Liver (tissue), 9 donors: ENCODE results near the gene CRYBA2. TPM values are rescaled to one million over a fixed set of nuclear protein-coding genes. Genes with fewer than 3 reads are reported as not detected.

ENCODE experiments used
- DNase-seq: peaks from one replicate; pipeline ENCODE4 v3.0.0-alpha.2; 2017; ENCODE audit warnings: low spot score
- H3K27ac ChIP-seq, 2 donors: one replicate each; pipeline ENCODE4 v1.7.0; 2013; ENCODE audit warnings: inconsistent platforms in 2 of 2, low read length in 2 of 2, control low read depth in 1 of 2, low read depth in 1 of 2, mild to moderate bottlenecking in 1 of 2
- H3K27me3 ChIP-seq, 4 donors: one replicate each; pipeline versions ENCODE4 v1.6.1 to v1.7.0; 2013; ENCODE audit warnings: low read length in 3 of 4, inconsistent platforms in 1 of 4, mild to moderate bottlenecking in 1 of 4, moderate library complexity in 1 of 4; ENCODE audit not compliant: control insufficient read depth in 4 of 4, insufficient read depth in 4 of 4
- H3K36me3 ChIP-seq, 4 donors: one replicate each; pipeline versions ENCODE4 v1.6.1 to v1.7.0; 2013; ENCODE audit warnings: low read length in 3 of 4, mild to moderate bottlenecking in 3 of 4, low read depth in 1 of 4, moderate library complexity in 1 of 4; ENCODE audit not compliant: control insufficient read depth in 4 of 4, insufficient read depth in 3 of 4
- H3K4me1 ChIP-seq, 4 donors: one replicate each; pipeline versions ENCODE4 v1.6.1 to v1.7.0; 2013; ENCODE audit warnings: low read length in 3 of 4, mild to moderate bottlenecking in 3 of 4, moderate library complexity in 1 of 4; ENCODE audit not compliant: control insufficient read depth in 4 of 4, insufficient read depth in 4 of 4
- H3K4me3 ChIP-seq, 3 donors: one replicate each; pipeline versions ENCODE4 v1.6.1 to v1.7.0; 2013; ENCODE audit warnings: low read length in 3 of 3, control low read depth in 1 of 3, low read depth in 1 of 3, mild to moderate bottlenecking in 1 of 3
- H3K9ac ChIP-seq, 2 donors: one replicate each; pipeline ENCODE4 v1.7.0; 2013; ENCODE audit warnings: low read length in 2 of 2, mild to moderate bottlenecking in 2 of 2, moderate library complexity in 2 of 2, control low read depth in 1 of 2, low read depth in 1 of 2
- H3K9me3 ChIP-seq, 4 donors: one replicate each; pipeline versions ENCODE4 v1.6.1 to v1.7.0; 2013; ENCODE audit warnings: low read length in 3 of 4; ENCODE audit not compliant: control insufficient read depth in 4 of 4
- EGR1 ChIP-seq, 2 donors: IDR thresholded peaks; 2 replicates each; pipeline ENCODE4 v1.6.1; 2016 to 2018; ENCODE audit warnings: antibody characterized with exemption in 2 of 2, low read depth in 2 of 2
- FOXA1 ChIP-seq: IDR thresholded peaks from 2 replicates; pipeline ENCODE4 v1.6.1; 2016; ENCODE audit warnings: antibody characterized with exemption
- FOXA2 ChIP-seq: IDR thresholded peaks from 2 replicates; pipeline ENCODE4 v1.6.1; 2016; ENCODE audit warnings: antibody characterized with exemption
- GABPA ChIP-seq, 2 donors: IDR thresholded peaks in 1 of 2; conservative IDR thresholded peaks in 1 of 2; 2 replicates each; pipeline ENCODE4 v1.6.1; 2016; ENCODE audit warnings: antibody characterized with exemption in 2 of 2, mild to moderate bottlenecking in 1 of 2, moderate library complexity in 1 of 2
- HNF4A ChIP-seq, 2 donors: conservative IDR thresholded peaks; 2 replicates each; pipeline ENCODE4 v1.6.1; 2016; ENCODE audit warnings: antibody characterized with exemption in 2 of 2, mild to moderate bottlenecking in 2 of 2
- HNF4G ChIP-seq: IDR thresholded peaks from 2 replicates; pipeline ENCODE4 v1.6.1; 2016; ENCODE audit warnings: antibody characterized with exemption
- JUND ChIP-seq, 2 donors: IDR thresholded peaks; 2 replicates each; pipeline ENCODE4 v1.6.1; 2016; ENCODE audit warnings: antibody characterized with exemption in 2 of 2
- NR2F2 ChIP-seq: IDR thresholded peaks from 2 replicates; pipeline ENCODE4 v1.6.1; 2016; ENCODE audit warnings: antibody characterized with exemption
- RAD21 ChIP-seq, 2 donors: IDR thresholded peaks; 2 replicates each; pipeline ENCODE4 v1.6.1; 2016; ENCODE audit warnings: antibody characterized with exemption in 2 of 2, mild to moderate bottlenecking in 2 of 2
- RXRA ChIP-seq, 2 donors: IDR thresholded peaks; 2 replicates each; pipeline ENCODE4 v1.6.1; 2017 to 2018; ENCODE audit warnings: antibody characterized with exemption in 2 of 2, mild to moderate bottlenecking in 1 of 2
- SP1 ChIP-seq: IDR thresholded peaks from 2 replicates; pipeline ENCODE4 v1.6.1; 2018; ENCODE audit warnings: antibody characterized with exemption, mild to moderate bottlenecking
- TAF1 ChIP-seq: conservative IDR thresholded peaks from 2 replicates; pipeline ENCODE4 v1.6.1; 2016; ENCODE audit warnings: antibody characterized with exemption, mild to moderate bottlenecking
- YY1 ChIP-seq: IDR thresholded peaks from 2 replicates; pipeline ENCODE4 v1.6.1; 2016; ENCODE audit warnings: antibody characterized with exemption, mild to moderate bottlenecking
- WGBS: extraction: QIAGEN DNeasy Blood & Tissue Kit; methylation state at CpG from one replicate; pipeline ENCODE4 v1.1.7; 2013; 5-methylcytosine and 5-hydroxymethylcytosine counted together
- polyA plus RNA-seq, 2 donors: library from polyadenylated mRNA; stranded (reverse) in 1 of 2; unstranded in 1 of 2; fragments of 200-250 nt in 1 of 2; fragments of >200 nt in 1 of 2; fragmentation: Nextera tagmentation in 1 of 2; extraction: Ambion mirVana in 1 of 2; gene quantifications; one replicate each; pipeline versions ENCODE4 v1.2.1 to v1.2.3, GENCODE V29; 2013 to 2015
- total RNA-seq, 2 donors: library from RNA; depleted of rRNA; stranded (reverse); fragments of >200 nt; gene quantifications; one replicate each; pipeline ENCODE4 v1.2.3, GENCODE V29; 2014
- TF ChIP-seq, protein P1 (sequence below): fragments of 150-350 bp; IDR thresholded peaks from 2 replicates; pipeline ENCODE4 v1.5.1; 2017; ENCODE audit warnings: improper control_type of control experiment, low read depth, low read length; ENCODE audit not compliant: missing input control
- TF ChIP-seq, protein P2 (sequence below): IDR thresholded peaks from 2 replicates; pipeline ENCODE4 v1.6.1; 2016; ENCODE audit warnings: antibody characterized with exemption
- TF ChIP-seq, protein P3 (sequence below): IDR thresholded peaks from 2 replicates; pipeline ENCODE4 v1.6.1; 2016; ENCODE audit warnings: antibody characterized with exemption
- TF ChIP-seq, protein P4 (sequence below): IDR thresholded peaks from 2 replicates; pipeline ENCODE4 v1.6.1; 2016; ENCODE audit warnings: antibody characterized with exemption, mild to moderate bottlenecking
- TF ChIP-seq, protein P5 (sequence below): IDR thresholded peaks from 2 replicates; pipeline ENCODE4 v1.6.1; 2016; ENCODE audit warnings: antibody characterized with exemption
- donor health status: healthy.
- donor health status: healthy.
- donor health status: healthy.
- donor health status: healthy.
- donor health status: healthy.

Gene CRYBA2
- total and polyA plus RNA-seq, 4 donors: not detected

DNA sequence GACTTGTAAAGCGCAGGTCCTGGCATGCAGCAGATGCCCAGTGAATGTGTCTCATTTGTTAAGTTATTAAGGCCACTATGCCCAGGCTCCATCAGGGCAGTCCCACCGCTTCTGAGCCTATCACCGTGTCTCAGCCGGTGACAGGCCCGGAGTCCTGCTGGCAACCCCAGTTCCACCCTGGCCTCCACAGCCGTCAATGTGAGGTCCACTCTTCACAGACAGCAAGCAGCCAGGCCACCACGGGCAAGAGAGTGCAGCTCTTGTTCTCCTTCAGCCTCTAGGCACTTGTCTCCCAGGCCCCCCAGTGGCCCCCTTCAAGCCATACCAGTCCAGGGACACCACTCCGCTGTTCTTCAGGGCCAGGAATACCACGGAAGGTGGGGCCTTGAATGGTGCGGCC, 25.5 kb upstream of the CRYBA2 start:
- H3K4me3 ChIP-seq: no peak overlapping the region
- DNase-seq: no peak
- H3K9me3 ChIP-seq: no peaks in the 10 kb centered on the region
- H3K27ac ChIP-seq: no peak overlapping the region
- no peaks in the 10 kb centered on the region for H3K4me1 ChIP-seq
- H3K36me3 ChIP-seq: no peaks in the 10 kb centered on the region
- H3K27me3 ChIP-seq: no peaks in the 10 kb centered on the region
- WGBS: 87% methylated on average over 10 of the region's 10 CpGs
- TF ChIP-seq, protein P1, sequence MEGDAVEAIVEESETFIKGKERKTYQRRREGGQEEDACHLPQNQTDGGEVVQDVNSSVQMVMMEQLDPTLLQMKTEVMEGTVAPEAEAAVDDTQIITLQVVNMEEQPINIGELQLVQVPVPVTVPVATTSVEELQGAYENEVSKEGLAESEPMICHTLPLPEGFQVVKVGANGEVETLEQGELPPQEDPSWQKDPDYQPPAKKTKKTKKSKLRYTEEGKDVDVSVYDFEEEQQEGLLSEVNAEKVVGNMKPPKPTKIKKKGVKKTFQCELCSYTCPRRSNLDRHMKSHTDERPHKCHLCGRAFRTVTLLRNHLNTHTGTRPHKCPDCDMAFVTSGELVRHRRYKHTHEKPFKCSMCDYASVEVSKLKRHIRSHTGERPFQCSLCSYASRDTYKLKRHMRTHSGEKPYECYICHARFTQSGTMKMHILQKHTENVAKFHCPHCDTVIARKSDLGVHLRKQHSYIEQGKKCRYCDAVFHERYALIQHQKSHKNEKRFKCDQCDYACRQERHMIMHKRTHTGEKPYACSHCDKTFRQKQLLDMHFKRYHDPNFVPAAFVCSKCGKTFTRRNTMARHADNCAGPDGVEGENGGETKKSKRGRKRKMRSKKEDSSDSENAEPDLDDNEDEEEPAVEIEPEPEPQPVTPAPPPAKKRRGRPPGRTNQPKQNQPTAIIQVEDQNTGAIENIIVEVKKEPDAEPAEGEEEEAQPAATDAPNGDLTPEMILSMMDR: no peak
- TF ChIP-seq FOXA1 (no peak), YY1 (no peak), RAD21 (IDR thresholded peaks at IDR 0.05) (no peak), HNF4G (no peak), JUND (IDR thresholded peaks at IDR 0.05) (no peak), SP1 (no peak), GABPA (IDR thresholded peaks at IDR 0.05 in 1 of 2, conservative IDR thresholded peaks at IDR 0.05 in 1 of 2) (no peak), NR2F2 (no peak), TAF1 (no peak), FOXA2 (no peak), RXRA (IDR thresholded peaks at IDR 0.05) (no peak), HNF4A (conservative IDR thresholded peaks at IDR 0.05) (no peak), EGR1 (IDR thresholded peaks at IDR 0.05; ENCODE audit: low read depth in 2 of 2) (no peak)
- TF ChIP-seq, protein P2, sequence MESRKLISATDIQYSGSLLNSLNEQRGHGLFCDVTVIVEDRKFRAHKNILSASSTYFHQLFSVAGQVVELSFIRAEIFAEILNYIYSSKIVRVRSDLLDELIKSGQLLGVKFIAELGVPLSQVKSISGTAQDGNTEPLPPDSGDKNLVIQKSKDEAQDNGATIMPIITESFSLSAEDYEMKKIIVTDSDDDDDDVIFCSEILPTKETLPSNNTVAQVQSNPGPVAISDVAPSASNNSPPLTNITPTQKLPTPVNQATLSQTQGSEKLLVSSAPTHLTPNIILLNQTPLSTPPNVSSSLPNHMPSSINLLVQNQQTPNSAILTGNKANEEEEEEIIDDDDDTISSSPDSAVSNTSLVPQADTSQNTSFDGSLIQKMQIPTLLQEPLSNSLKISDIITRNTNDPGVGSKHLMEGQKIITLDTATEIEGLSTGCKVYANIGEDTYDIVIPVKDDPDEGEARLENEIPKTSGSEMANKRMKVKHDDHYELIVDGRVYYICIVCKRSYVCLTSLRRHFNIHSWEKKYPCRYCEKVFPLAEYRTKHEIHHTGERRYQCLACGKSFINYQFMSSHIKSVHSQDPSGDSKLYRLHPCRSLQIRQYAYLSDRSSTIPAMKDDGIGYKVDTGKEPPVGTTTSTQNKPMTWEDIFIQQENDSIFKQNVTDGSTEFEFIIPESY: no peak
- TF ChIP-seq, protein P3, sequence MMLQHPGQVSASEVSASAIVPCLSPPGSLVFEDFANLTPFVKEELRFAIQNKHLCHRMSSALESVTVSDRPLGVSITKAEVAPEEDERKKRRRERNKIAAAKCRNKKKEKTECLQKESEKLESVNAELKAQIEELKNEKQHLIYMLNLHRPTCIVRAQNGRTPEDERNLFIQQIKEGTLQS: no peak
- TF ChIP-seq, protein P4, sequence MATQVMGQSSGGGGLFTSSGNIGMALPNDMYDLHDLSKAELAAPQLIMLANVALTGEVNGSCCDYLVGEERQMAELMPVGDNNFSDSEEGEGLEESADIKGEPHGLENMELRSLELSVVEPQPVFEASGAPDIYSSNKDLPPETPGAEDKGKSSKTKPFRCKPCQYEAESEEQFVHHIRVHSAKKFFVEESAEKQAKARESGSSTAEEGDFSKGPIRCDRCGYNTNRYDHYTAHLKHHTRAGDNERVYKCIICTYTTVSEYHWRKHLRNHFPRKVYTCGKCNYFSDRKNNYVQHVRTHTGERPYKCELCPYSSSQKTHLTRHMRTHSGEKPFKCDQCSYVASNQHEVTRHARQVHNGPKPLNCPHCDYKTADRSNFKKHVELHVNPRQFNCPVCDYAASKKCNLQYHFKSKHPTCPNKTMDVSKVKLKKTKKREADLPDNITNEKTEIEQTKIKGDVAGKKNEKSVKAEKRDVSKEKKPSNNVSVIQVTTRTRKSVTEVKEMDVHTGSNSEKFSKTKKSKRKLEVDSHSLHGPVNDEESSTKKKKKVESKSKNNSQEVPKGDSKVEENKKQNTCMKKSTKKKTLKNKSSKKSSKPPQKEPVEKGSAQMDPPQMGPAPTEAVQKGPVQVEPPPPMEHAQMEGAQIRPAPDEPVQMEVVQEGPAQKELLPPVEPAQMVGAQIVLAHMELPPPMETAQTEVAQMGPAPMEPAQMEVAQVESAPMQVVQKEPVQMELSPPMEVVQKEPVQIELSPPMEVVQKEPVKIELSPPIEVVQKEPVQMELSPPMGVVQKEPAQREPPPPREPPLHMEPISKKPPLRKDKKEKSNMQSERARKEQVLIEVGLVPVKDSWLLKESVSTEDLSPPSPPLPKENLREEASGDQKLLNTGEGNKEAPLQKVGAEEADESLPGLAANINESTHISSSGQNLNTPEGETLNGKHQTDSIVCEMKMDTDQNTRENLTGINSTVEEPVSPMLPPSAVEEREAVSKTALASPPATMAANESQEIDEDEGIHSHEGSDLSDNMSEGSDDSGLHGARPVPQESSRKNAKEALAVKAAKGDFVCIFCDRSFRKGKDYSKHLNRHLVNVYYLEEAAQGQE: no peak
- TF ChIP-seq, protein P5, sequence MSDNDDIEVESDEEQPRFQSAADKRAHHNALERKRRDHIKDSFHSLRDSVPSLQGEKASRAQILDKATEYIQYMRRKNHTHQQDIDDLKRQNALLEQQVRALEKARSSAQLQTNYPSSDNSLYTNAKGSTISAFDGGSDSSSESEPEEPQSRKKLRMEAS: no peak
- H3K9ac ChIP-seq: no peak overlapping the region

DNA sequence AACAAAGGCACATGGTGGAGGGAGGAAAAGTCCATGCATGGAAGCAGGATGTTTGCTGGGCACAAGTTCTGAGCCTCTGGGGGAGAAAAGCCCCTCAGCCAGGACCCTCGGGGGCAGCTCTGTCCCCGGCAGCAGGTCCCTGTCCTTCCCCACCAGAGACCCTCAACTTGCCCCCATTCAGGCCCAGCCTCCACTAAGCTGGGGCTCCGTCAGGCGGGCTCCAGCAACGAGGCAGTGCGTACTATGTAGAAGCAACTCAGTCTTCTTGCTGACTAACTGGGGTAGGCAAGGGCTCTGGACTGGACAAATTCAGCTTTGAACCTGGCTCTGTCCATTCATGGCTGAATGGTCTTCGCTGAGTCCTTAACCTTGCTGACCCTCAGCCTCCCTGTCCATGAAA, 25.1 kb upstream of the CRYBA2 start:
- Histone ChIP-seq H3K9ac (no peak overlapping the region), H3K27ac (no peak overlapping the region), H3K36me3 (no peaks in the 10 kb centered on the region), H3K9me3 (no peaks in the 10 kb centered on the region), H3K4me3 (no peak overlapping the region), H3K4me1 (no peaks in the 10 kb centered on the region), H3K27me3 (no peaks in the 10 kb centered on the region)
- TF ChIP-seq YY1: no peak
- TF ChIP-seq, protein P1: no peak
- no peak for TF ChIP-seq JUND (IDR thresholded peaks at IDR 0.05)
- TF ChIP-seq, protein P5: no peak
- TF ChIP-seq NR2F2: no peak
- TF ChIP-seq FOXA1: no peak
- TF ChIP-seq, protein P3: no peak
- DNase-seq: no peak
- WGBS: 84% methylated on average over 7 of the region's 7 CpGs
